ENCODE data around the gene PRXL2B. TPM values are rescaled to one million over a fixed set of nuclear protein-coding genes. Genes with fewer than 3 reads are reported as not detected.

The PRXL2B gene
- total RNA-seq, 4 donors from 2014 or later = 0.51 to 20.5 (median 13.2) TPM

GRCh38 chr1:2584686-2585317 lies 1.8 kb upstream of the PRXL2B start:
- Histone ChIP-seq H3K9me3 (no peaks in the 10 kb centered on the region), H3K27ac (peak overlapping the region; percentile 95 to 98), H3K27me3 (no peaks in the 10 kb centered on the region), H3K4me3 (peak overlapping the region; percentile 70 to 90), H3K4me1 (peaks cover 0 to 4% of the 10 kb centered on the region in 2 donors), H3K36me3 (no peaks in the 10 kb centered on the region)
- no peak for DNase-seq
- TF ChIP-seq POLR2A (IDR thresholded peaks at IDR 0.05) (no peak), CTCF (IDR thresholded peaks at IDR 0.05) (no peak)
- intact Hi-C loops (cut with DNase I; ENCODE audit: low total_unique reads) = loop anchor here (10.0 kb wide), 1 partner anchor 1060 kb away; no protein-coding TSS in a partner anchor

GRCh38 chr1:2585318-2586092 lies 1.1 kb upstream of the PRXL2B start:
- H3K36me3 ChIP-seq = no peaks in the 10 kb centered on the region
- no peaks in the 10 kb centered on the region for H3K27me3 ChIP-seq
- H3K9me3 ChIP-seq = no peaks in the 10 kb centered on the region
- peak overlapping the region; percentile 70 to 90 for H3K4me3 ChIP-seq
- intact Hi-C loops (cut with DNase I; ENCODE audit: low total_unique reads) = loop anchor here (10.0 kb wide), 1 partner anchor 1059 kb away; no protein-coding TSS in a partner anchor
- DNase-seq = peak; percentile 65 to 77
- H3K4me1 ChIP-seq = peaks cover 0 to 4% of the 10 kb centered on the region in 2 donors
- peak overlapping the region; percentile 95 to 98 for H3K27ac ChIP-seq
- TF ChIP-seq CTCF (IDR thresholded peaks at IDR 0.05) (peak in 1 of 4 experiments; percentile 4), POLR2A (IDR thresholded peaks at IDR 0.05) (peak; percentile 41 to 71)

- Histone ChIP-seq H3K4me3 (peak overlapping the region; percentile 41 to 90), H3K27ac (peak overlapping the region; percentile 95 to 98), H3K9me3 (no peaks in the 10 kb centered on the region), H3K27me3 (no peaks in the 10 kb centered on the region), H3K4me1 (peaks cover 0 to 4% of the 10 kb centered on the region in 2 donors), H3K36me3 (no peaks in the 10 kb centered on the region)
- peak in 1 of 2 donors; percentile 37 for DNase-seq
- intact Hi-C loops (cut with DNase I; ENCODE audit: low total_unique reads) = loop anchor here (10.0 kb wide), 1 partner anchor 1058 kb away; no protein-coding TSS in a partner anchor
- TF ChIP-seq CTCF (IDR thresholded peaks at IDR 0.05) (no peak), POLR2A (IDR thresholded peaks at IDR 0.05) (no peak)
Observed at GRCh38 chr1:2587071-2587859, 688 bp downstream of the PRXL2B start.

GRCh38 chr1:2587860-2588571 lies 1.4 kb downstream of the PRXL2B start:
- peaks cover 0 to 4% of the 10 kb centered on the region in 2 donors for H3K4me1 ChIP-seq
- TF ChIP-seq CTCF (IDR thresholded peaks at IDR 0.05) (no peak), POLR2A (IDR thresholded peaks at IDR 0.05) (no peak)
- H3K4me3 ChIP-seq = no peak overlapping the region
- DNase-seq = no peak
- no peaks in the 10 kb centered on the region for H3K36me3 ChIP-seq
- intact Hi-C loops (cut with DNase I; ENCODE audit: low total_unique reads) = loop anchor here (10.0 kb wide), 1 partner anchor 1057 kb away; no protein-coding TSS in a partner anchor
- no peaks in the 10 kb centered on the region for H3K9me3 ChIP-seq
- H3K27me3 ChIP-seq = no peaks in the 10 kb centered on the region
- no peak overlapping the region for H3K27ac ChIP-seq
